ENCODE data around the gene BBS1.

The BBS1 gene

DNA sequence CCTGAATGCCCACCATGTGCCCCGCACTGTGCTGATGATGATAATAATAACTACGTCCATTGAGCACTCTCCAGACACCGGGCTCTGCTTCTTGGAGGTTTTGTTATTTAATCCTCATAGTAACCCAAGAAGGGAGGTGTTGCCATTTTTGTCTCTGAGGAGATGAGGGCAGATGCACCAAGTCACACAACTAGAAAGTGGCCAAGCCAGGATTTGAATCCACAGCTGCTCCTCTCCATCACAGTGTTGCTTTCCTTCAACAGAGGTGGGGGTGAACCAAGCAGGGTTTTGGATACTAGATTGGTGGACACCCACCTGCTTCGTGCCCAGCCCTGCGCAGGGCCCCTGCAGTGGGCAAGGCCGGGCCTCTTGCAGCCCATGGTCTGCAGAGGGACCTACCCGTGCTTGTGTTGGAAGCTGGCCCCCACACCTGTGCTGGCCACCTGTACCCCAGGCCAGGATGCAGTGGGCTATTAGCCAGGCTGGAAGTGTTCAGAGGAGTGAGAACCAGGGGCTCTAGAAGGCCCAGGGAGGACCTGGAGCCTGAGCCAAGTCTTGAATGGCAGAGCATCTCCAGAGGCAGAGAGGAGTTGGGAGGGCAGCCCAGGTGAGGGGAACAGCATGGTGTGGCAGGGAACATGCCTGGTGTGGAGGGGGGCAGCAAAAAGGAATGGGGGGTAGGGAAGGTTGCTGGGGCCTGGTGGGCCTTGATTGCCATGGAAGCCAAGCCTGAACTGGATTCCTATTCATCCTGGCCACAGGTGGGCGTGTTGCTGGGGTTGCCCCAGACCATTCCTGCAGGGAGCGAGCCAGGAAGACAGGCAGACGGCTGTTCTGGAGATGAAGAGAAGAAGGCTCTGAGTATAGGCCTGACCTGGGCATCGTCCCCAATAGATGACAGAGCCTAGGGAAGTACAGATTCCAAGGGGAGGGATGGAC lies 32.9 kb upstream of the BBS1 start:
- DNase-seq (ENCODE audit: low read depth): no peak

GRCh38 chr11:66478729-66479393 lies 31.6 kb upstream of the BBS1 start:
- DNase-seq (ENCODE audit: low read depth): no peak

DNA sequence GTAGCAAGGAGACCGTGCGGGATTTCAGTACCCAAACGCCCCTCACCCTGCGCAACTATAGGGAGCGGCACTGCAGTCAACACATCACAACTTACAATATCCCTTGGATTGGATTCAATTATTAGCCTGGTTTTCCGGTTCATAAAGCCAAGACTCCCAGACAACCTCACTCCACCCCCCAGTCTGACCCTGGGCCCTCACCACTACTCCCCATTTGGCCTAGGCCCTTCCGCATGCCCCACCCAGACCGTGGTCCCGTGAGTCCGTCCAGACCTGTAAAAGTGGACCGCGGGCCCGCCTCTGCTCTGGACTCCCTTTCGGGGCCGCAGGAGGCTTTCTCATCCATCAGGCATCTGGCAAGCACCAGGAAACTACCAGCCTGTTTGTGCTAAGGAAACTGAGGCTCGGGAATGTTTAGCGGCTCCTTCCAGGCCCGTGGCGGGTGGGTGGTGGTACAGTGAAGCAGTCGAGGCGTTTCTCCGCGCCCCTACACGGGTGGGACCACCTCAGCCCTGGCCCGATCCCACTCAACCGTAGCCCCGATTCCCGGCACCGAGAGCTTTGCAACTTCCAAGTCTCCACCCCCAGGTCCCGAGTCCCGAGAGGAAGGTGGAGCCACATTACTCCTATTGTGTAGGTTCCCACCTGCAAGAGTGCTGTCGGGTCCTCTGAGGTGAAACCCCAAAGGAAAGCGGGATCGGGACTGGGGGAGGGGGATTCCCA lies 30.9 kb upstream of the BBS1 start:
- DNase-seq (ENCODE audit: low read depth): peak; percentile 16

DNA sequence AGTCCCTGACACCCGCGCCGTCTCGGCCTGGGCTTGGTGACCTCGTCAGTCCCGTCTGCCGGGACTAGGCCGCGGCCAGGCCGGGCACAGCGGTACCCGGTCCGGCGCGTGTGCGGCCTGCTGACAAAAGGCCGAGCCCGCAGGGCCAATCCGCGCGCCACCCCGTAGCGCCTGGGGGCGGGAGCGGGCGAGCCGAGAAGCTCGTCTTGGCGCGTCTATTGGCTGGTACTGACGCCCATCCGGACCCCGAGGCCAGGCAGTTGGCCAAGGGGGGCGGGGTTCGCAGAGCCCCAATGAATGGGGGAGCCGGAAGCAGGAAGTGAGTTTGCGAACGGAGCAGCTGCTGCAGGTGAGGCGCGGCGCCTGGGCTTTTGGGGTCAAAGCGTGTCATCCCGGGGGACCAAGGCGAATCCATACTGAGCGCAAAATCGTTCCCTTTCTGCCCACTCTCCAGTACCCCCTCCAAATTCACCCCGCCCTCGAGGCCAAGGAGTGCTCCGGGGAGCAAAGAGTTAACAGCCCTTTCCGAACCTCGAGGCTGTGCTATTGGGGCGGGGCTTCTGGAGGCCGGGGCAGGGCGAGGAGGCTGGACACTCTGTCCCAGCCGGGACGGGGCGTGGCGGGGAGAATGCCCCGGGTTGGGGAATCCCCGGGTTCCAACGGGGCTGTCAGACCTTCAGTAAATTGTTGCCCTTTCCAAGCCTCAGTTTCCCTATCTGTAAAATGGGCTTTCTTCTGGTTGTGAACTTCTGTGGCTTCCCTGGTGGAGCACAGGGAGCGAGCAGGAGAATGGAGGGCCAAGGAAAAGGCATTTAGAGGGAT lies 30.1 kb upstream of the BBS1 start, which contains the start of gene DPP3:
DPP3 (plus strand) TSS at position 318 of the 822 bp plus-strand sequence. CDS start 1,767 bp downstream, outside the sequence.
- DNase-seq (ENCODE audit: low read depth): peak; percentile 94

DNA sequence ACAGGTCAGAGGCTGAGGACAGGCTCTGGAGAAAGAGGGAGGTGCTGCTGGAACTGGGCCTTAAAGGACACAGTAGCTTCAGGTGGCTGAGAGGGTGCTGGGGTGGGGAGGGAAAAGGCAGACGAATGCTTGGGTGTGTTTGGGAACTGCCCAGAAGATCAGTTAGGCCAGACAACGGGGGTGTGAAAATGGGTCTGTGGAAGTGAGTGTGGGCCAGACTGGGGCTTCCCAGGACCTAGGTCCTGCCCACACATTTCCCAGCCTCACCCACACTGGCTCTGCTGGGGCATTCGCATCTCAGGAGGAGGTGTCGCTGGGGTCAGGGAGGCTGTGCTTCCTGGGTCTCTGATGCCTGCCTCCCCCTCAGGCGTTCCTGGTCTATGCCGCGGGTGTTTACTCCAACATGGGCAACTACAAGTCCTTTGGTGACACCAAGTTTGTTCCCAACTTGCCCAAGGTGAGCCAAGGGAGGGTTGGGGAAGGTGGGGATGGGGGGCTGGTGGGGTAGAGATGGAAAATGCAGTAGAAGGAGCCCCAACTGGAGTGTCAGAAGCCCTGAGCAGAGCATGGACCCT lies 25.5 kb upstream of the BBS1 start:
- DNase-seq (ENCODE audit: low read depth): no peak

GRCh38 chr11:66488957-66489356 lies 21.5 kb upstream of the BBS1 start:
- DNase-seq (ENCODE audit: low read depth): no peak

- DNase-seq (ENCODE audit: low read depth): no peak
Measured at GRCh38 chr11:66489636-66490035, 20.8 kb upstream of the BBS1 start.

DNA sequence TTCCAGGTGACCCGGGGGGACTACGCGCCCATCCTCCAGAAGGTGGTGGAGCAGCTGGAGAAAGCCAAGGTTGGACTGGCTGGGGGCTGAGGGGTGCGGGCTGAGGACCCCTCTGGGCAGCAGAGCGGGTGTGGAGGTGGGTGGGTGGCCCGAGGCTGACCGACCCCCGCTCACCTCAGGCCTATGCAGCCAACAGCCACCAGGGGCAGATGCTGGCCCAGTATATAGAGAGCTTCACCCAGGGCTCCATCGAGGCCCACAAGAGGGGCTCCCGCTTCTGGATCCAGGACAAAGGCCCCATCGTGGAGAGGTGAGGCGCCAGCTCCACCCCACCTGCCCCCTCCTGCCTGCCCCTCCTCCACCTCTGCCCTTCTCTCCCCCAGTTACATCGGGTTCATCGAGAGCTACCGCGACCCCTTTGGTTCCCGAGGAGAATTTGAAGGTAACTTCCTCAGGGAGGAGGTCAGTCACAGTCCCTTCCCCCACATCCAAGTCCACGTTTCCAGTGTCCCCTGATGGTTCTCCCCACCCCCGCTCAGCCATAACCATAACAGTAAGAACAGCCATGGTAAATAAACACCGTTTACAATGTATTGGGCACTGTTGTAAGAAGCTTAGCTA lies 19.0 kb upstream of the BBS1 start:
- DNase-seq (ENCODE audit: low read depth): no peak

DNA sequence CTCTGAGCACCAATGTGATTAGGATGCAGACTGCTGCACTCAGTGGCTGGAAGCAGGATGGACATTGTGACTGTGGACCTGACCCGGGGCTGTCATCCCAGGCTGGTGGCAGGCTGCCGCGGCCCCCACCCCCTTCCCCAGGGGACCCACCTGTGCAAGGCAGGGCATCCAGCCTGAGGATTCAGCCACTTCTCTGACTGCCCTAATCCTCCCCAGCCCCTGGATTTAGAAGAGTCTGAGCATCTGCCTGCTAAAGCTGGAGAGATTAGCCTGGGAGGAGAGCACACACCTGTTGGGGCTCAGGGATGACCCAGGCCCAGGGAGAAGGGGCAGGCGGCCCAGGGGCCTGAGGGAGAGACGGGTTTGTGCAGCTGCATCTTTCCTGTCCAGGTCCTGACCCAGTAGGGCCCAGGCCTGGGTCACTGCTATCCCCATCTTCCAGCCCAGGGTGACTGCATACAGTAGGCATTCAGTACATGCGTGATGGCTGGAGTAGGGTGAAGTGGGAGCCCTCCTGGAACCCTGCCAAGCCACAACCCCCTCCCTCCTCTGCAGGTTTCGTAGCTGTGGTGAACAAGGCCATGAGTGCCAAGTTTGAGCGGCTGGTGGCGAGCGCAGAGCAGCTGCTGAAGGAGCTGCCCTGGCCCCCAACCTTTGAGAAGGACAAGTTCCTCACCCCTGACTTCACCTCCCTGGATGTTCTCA lies 18.1 kb upstream of the BBS1 start:
- DNase-seq (ENCODE audit: low read depth): no peak

DNA sequence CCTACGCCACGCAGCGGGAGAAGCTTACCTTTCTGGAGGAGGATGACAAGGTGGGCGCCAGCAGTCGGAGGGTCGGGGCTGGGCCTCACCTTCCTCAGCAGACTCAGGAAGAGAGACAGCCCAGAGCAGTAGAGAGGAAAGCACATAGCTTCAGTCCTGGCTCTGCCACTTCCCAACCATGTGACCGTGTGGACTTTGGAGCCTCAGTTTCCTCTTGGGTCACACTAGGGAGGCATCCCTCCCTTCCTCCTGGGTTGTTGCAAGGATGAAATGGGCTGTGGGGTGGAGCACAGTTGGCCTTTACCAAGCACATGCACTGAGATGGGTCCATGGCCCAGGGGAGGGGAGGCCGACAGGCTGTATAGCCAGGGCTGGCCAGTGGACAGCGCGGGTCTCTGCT lies 17.3 kb upstream of the BBS1 start:
- no peak for DNase-seq (ENCODE audit: low read depth)

- DNase-seq (ENCODE audit: low read depth): no peak
Measured at GRCh38 chr11:66494458-66494857, 16.0 kb upstream of the BBS1 start.

GRCh38 chr11:66494935-66495334 lies 15.5 kb upstream of the BBS1 start:
- no peak for DNase-seq (ENCODE audit: low read depth)

DNA sequence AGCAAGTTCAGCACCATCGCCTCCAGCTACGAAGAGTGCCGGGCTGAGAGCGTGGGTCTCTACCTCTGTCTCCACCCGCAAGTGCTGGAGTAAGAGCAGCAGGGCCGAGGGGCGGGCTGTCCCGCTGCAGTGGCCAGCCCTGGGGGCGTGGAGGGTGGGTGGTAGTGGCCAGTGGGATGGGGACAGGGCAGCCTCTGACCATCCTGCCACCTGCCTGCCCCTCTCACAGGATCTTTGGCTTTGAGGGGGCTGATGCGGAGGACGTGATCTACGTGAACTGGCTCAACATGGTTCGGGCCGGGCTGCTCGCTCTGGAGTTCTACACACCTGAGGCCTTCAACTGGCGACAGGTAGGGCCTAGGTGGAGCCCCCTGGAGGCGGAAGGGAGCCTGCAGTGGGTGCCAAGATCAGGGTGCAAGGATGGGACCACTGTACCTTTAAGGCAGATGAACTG lies 15.0 kb upstream of the BBS1 start:
- no peak for DNase-seq (ENCODE audit: low read depth)

DNA sequence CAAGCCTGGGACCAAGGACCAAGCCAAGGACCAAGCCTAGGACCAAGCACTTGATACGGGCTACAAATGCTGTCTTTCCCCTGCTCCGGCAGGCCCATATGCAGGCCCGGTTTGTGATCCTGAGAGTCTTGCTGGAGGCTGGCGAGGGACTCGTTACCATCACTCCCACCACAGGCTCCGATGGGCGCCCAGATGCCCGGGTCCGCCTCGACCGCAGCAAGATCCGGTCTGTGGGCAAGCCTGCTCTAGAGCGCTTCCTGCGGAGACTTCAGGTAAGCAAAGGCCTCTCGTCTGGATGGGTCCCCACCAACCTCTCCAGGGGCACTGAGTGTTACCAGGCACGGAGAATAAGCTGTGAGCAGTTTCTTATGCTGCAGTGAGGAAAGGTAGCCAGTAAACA lies 13.2 kb upstream of the BBS1 start:
- DNase-seq (ENCODE audit: low read depth): no peak

- no peak for DNase-seq (ENCODE audit: low read depth)
Measured at GRCh38 chr11:66498506-66498905, 11.9 kb upstream of the BBS1 start.

- DNase-seq (ENCODE audit: low read depth): no peak
Measured at GRCh38 chr11:66505276-66505816, 5.1 kb upstream of the BBS1 start.

GRCh38 chr11:66509131-66509561 lies 1.3 kb upstream of the BBS1 start:
- no peak for DNase-seq (ENCODE audit: low read depth)

- no peak for DNase-seq (ENCODE audit: low read depth)
Measured at GRCh38 chr11:66510990-66511339, 530 bp downstream of the BBS1 start.

DNA sequence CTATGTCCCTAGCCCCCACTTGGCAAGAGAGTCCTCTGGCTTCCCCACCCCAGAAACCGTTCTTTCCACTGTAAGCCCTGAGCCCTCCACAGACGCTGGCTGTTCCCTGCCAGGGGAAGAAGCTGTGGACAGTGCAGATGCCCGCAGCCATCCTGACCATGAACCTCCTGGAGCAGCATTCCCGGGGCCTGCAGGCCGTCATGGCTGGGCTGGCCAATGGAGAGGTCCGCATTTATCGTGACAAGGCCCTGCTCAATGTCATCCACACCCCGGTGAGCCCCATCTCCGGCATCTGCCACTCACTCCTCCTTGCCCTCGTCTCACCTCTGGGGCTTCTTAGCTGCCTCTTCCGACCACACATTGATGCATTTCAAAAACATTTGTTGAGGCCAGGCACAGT lies 13.2 kb downstream of the BBS1 start:
- no peak for DNase-seq (ENCODE audit: low read depth)

Data from stromal cell of bone marrow (primary cell).